Endodermal cell (in vitro differentiated cells): ENCODE data around the gene RETSAT. TPM values are rescaled to one million over a fixed set of nuclear protein-coding genes. Genes with fewer than 3 reads are reported as not detected.
A peak's percentile ranks its signal among the peaks of the same experiment; 100 is the strongest.

Experiments
- DNase-seq: peaks from one replicate; pipeline ENCODE4 v3.0.0-alpha.2; 2017
- H3K27ac ChIP-seq: 2 replicates; pipeline ENCODE4 v1.5.1; 2013; ENCODE audit warnings: mild to moderate bottlenecking, low read depth, low read length, moderate library complexity
- H3K27me3 ChIP-seq: 2 replicates; pipeline ENCODE4 v1.6.1; 2013; ENCODE audit warnings: mild to moderate bottlenecking, low read length, moderate library complexity; ENCODE audit not compliant: insufficient read depth, control insufficient read depth, poor library complexity, severe bottlenecking
- H3K36me3 ChIP-seq: 2 replicates; pipeline ENCODE4 v1.7.0; 2013; ENCODE audit warnings: mild to moderate bottlenecking, low read length, moderate library complexity; ENCODE audit not compliant: control insufficient read depth, insufficient read depth
- H3K4me1 ChIP-seq: one replicate; pipeline ENCODE4 v1.7.0; 2013; ENCODE audit warnings: low read length; ENCODE audit not compliant: control insufficient read depth, insufficient read depth
- H3K4me3 ChIP-seq: 2 replicates; pipeline ENCODE4 v1.5.1; 2013; ENCODE audit warnings: mild to moderate bottlenecking, low read length, moderate library complexity
- H3K9ac ChIP-seq: 2 replicates; pipeline ENCODE4 v1.6.1; 2013; ENCODE audit warnings: mild to moderate bottlenecking, low read length, moderate library complexity; ENCODE audit not compliant: poor library complexity, severe bottlenecking; ENCODE audit errors: extremely low read depth
- H3K9me3 ChIP-seq: 2 replicates; pipeline ENCODE4 v1.6.1; 2013; ENCODE audit warnings: mild to moderate bottlenecking, low read length, moderate library complexity; ENCODE audit not compliant: control insufficient read depth
- H3K27ac Mint-ChIP-seq: 2 replicates; pipeline ENCODE4 v1.8.0; 2020; ENCODE audit warnings: mixed read lengths
- H3K27me3 Mint-ChIP-seq: 2 replicates; pipeline ENCODE4 v1.8.0; 2021; ENCODE audit warnings: mild to moderate bottlenecking, mixed read lengths; ENCODE audit not compliant: insufficient read depth
- H3K36me3 Mint-ChIP-seq: 2 replicates; pipeline ENCODE4 v1.8.0; 2020; ENCODE audit warnings: low read depth, mixed read lengths
- H3K4me1 Mint-ChIP-seq: 2 replicates; pipeline ENCODE4 v1.8.0; 2020; ENCODE audit warnings: mixed read lengths
- H3K4me3 Mint-ChIP-seq: 2 replicates; pipeline ENCODE4 v1.8.0; 2020; ENCODE audit warnings: mild to moderate bottlenecking, moderate library complexity, mixed read lengths
- H3K9me3 Mint-ChIP-seq: 2 replicates; pipeline ENCODE4 v1.8.0; 2020; ENCODE audit warnings: mild to moderate bottlenecking, mixed read lengths
- CTCF ChIP-seq: fragments of 200-600 bp; sonication (generic); conservative IDR thresholded peaks from 2 replicates; pipeline ENCODE4 v1.5.0; 2021; ENCODE audit warnings: antibody characterized with exemption, mild to moderate bottlenecking
- WGBS, 2 experiments: methylation state at CpG; one replicate each; pipeline versions ENCODE4 v1.1.5 to v1.1.7; 2013; ENCODE audit warnings: missing lambda C conversion rate in 2 of 2, mixed read lengths in 1 of 2; ENCODE audit not compliant: insufficient coverage in 1 of 2, insufficient read length in 1 of 2; 5-methylcytosine and 5-hydroxymethylcytosine counted together
- total RNA-seq, 2 donors: library from RNA; stranded (reverse); fragmentation: NEBNext Ultra II Directional in 1 of 2; extraction: Animal tissue kit (Norgen Biotek cat#: 25700) in 1 of 2; gene quantifications; 2 replicates in 1 of 2; 3 replicates in 1 of 2; pipeline ENCODE4 v1.2.1, GENCODE V29; 2021

Gene RETSAT
- total RNA-seq, 2 donors from 2014 or later, result 12.7 to 19.7 TPM

- H3K27me3 ChIP-seq, result no peaks in the 10 kb centered on the region
- no peaks in the 10 kb centered on the region for H3K4me1 ChIP-seq
- H3K9me3 Mint-ChIP-seq, result peaks cover 6% of the 10 kb centered on the region
- H3K27ac ChIP-seq, result no peak overlapping the region
- no peak overlapping the region for H3K4me3 ChIP-seq
- no peak for TF ChIP-seq CTCF
- no peak for DNase-seq
- no peaks in the 10 kb centered on the region for H3K4me1 Mint-ChIP-seq
- H3K36me3 Mint-ChIP-seq, result peaks cover 47% of the 10 kb centered on the region
- no peak overlapping the region for H3K27ac Mint-ChIP-seq
- H3K9ac ChIP-seq, result no peak overlapping the region
- WGBS, 2 experiments, result 85 to 94% methylated on average over 3 to 8 of the region's 8 CpGs
- peaks cover 5% of the 10 kb centered on the region for H3K9me3 ChIP-seq
- H3K4me3 Mint-ChIP-seq, result no peak overlapping the region
- H3K36me3 ChIP-seq, result peaks cover 7% of the 10 kb centered on the region
- no peaks in the 10 kb centered on the region for H3K27me3 Mint-ChIP-seq
Observed at GRCh38 chr2:85398426-85399182, 44.3 kb upstream of the RETSAT start.

DNA sequence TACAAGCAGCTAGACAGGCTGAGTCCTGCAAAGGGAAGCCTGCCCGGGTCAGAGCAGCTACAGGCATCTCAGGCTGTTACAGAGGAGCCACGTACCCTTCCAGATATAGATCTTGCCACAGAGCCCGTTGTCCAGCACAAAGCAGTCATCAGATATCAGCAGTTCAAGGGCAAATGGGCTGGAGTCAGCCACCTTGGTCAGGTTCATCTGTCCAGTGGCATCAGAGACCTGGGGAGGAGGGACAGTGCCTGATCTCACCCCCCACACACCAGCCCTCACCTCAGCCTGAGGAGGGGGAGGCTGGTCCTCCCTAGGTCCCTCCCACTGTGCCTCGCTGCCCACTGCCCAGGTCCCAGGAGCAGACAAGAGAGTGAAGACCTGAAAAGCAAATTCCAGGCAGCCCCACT, 43.6 kb upstream of the RETSAT start:
- Histone ChIP-seq H3K27ac (no peak overlapping the region), H3K9ac (no peak overlapping the region), H3K36me3 (peaks cover 7% of the 10 kb centered on the region), H3K9me3 (no peaks in the 10 kb centered on the region), H3K27me3 (no peaks in the 10 kb centered on the region), H3K4me3 (no peak overlapping the region), H3K4me1 (no peaks in the 10 kb centered on the region)
- Mint-ChIP-seq H3K4me3 (no peak overlapping the region), H3K9me3 (no peaks in the 10 kb centered on the region), H3K27me3 (no peaks in the 10 kb centered on the region), H3K4me1 (no peaks in the 10 kb centered on the region), H3K36me3 (peaks cover 43% of the 10 kb centered on the region), H3K27ac (no peak overlapping the region)
- TF ChIP-seq CTCF, result no peak
- WGBS, 2 experiments, result 88 to 91% methylated on average over 4 of the region's 4 CpGs
- DNase-seq, result no peak

DNA sequence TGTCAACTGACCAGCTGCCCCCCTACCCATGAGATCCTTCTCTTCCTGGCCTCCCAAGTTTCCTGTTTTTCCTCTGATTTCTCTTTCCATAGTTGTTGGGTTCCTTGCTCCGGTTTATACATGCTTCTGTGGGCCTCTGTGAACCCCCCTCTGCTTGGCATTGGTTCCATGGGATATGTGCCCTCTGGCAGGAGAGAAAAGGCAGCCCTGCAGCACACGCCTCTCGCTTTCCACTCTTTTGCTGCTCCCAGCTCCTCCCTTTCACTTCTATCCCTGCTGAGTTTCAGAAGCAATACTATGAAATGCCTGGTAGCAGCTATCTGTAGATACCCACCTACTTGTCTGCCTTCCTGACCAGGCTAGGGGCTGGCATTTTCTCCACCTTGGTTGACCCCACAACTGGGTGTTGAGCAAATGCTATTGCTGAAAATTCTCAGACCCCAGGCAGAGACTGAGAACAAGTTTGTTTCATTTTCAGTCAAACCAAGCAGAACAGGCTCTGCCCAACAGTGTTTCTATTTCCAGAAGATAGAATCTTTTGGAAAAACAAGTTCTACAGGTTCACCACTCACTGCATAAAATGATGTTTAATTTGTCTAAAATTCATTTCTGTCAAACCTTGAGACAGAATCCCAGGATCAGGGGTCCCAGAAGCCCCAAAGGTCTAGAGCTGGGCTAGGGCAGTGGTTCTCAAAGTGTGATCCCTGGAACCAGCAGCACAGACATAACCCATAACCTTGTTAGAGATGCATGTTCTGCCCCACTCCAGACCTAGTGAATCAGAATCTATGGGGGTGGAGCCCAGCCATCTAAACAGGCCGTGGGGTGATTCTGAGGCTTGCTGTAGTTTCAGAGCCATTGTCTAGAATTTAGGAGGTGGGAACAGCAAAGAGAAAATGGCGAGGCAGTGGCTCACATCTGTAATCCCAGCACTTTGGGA, 42.5 kb upstream of the RETSAT start:
- Histone ChIP-seq H3K4me3 (no peak overlapping the region), H3K27ac (no peak overlapping the region), H3K9me3 (no peaks in the 10 kb centered on the region), H3K9ac (no peak overlapping the region), H3K36me3 (peaks cover 7% of the 10 kb centered on the region), H3K4me1 (no peaks in the 10 kb centered on the region), H3K27me3 (no peaks in the 10 kb centered on the region)
- Mint-ChIP-seq H3K27me3 (no peaks in the 10 kb centered on the region), H3K9me3 (no peaks in the 10 kb centered on the region), H3K36me3 (peaks cover 42% of the 10 kb centered on the region), H3K4me3 (no peak overlapping the region), H3K4me1 (no peaks in the 10 kb centered on the region), H3K27ac (peak overlapping the region; percentile 21)
- no peak for TF ChIP-seq CTCF
- WGBS, 2 experiments, result 89 to 93% methylated on average over 2 to 5 of the region's 5 CpGs
- no peak for DNase-seq
